ENCODE results near the gene SLX4IP.
A peak's percentile ranks its signal among the peaks of the same experiment; 100 is the strongest.

SLX4IP gene

GRCh38 chr20:10666221-10667076, 231.3 kb downstream of the SLX4IP start:
- Mint-ChIP-seq H3K27ac (peak overlapping the region; percentile 37 to 81 (median 74)), H3K4me1 (peaks cover 79% of the 10 kb centered on the region), H3K36me3 (ENCODE audit: low read depth) (peaks cover 84% of the 10 kb centered on the region), H3K27me3 (ENCODE audit: low read depth) (no peaks in the 10 kb centered on the region), H3K9me3 (no peaks in the 10 kb centered on the region), H3K4me3 (peak overlapping the region; percentile 15 to 56 (median 29))
- no peak for TF ChIP-seq CTCF (IDR thresholded peaks at IDR 0.05; ENCODE audit: unreplicated experiment in 3 of 3)

GRCh38 chr20:10667077-10667401, 231.9 kb downstream of the SLX4IP start:
- no peak for TF ChIP-seq CTCF (IDR thresholded peaks at IDR 0.05; ENCODE audit: unreplicated experiment in 3 of 3)
- Mint-ChIP-seq H3K4me3 (peak overlapping the region in 2 of 3 experiments; percentile 14 to 74), H3K4me1 (peaks cover 77% of the 10 kb centered on the region), H3K36me3 (ENCODE audit: low read depth) (peaks cover 79% of the 10 kb centered on the region), H3K27me3 (ENCODE audit: low read depth) (no peaks in the 10 kb centered on the region), H3K9me3 (no peaks in the 10 kb centered on the region), H3K27ac (peak overlapping the region; percentile 49 to 93 (median 69))

DNA sequence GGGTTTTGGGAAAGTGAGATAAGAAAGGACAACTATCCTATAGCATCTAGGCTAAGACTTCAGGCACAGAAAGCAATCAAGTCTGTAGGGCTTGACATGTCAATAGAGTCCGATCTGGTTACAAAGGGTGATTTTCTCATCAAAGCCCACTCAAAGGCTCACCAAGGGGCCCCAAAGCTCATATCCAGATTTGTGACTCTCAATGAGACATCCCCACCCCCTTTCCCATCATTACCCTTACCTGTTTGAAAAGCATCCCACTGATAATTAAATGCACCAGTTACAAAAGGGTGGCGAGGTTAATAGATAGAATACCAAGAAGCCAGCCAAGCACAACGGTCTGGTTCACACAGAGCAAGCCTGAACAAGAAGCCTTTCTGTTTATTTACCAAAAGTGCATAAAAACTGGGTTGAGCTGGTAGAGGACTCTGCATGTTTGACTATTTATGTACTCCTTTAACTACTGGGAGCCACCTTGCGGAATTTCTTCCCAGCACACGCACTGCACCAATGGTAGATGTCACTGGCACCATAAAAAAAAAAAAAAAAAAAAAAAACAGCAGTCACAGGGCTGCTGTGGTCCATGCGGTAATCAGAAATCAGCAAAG, 232.6 kb downstream of the SLX4IP start:
- Mint-ChIP-seq H3K4me3 (peak overlapping the region; percentile 37 to 74 (median 64)), H3K36me3 (ENCODE audit: low read depth) (peaks cover 78% of the 10 kb centered on the region), H3K4me1 (peaks cover 77% of the 10 kb centered on the region), H3K9me3 (no peaks in the 10 kb centered on the region), H3K27ac (peak overlapping the region; percentile 49 to 93 (median 69)), H3K27me3 (ENCODE audit: low read depth) (no peaks in the 10 kb centered on the region)
- peak in 1 of 3 experiments; percentile 17 for TF ChIP-seq CTCF (IDR thresholded peaks at IDR 0.05; ENCODE audit: unreplicated experiment in 3 of 3)

GRCh38 chr20:10668677-10669368, 233.7 kb downstream of the SLX4IP start:
- H3K27me3 Mint-ChIP-seq (ENCODE audit: low read depth): no peaks in the 10 kb centered on the region
- peaks cover 73% of the 10 kb centered on the region for H3K4me1 Mint-ChIP-seq
- H3K4me3 Mint-ChIP-seq: peak overlapping the region; percentile 69 to 80 (median 75)
- no peaks in the 10 kb centered on the region for H3K9me3 Mint-ChIP-seq
- no peak for TF ChIP-seq CTCF (IDR thresholded peaks at IDR 0.05; ENCODE audit: unreplicated experiment in 3 of 3)
- peak overlapping the region; percentile 38 to 96 (median 93) for H3K27ac Mint-ChIP-seq
- peaks cover 69% of the 10 kb centered on the region for H3K36me3 Mint-ChIP-seq (ENCODE audit: low read depth)

DNA sequence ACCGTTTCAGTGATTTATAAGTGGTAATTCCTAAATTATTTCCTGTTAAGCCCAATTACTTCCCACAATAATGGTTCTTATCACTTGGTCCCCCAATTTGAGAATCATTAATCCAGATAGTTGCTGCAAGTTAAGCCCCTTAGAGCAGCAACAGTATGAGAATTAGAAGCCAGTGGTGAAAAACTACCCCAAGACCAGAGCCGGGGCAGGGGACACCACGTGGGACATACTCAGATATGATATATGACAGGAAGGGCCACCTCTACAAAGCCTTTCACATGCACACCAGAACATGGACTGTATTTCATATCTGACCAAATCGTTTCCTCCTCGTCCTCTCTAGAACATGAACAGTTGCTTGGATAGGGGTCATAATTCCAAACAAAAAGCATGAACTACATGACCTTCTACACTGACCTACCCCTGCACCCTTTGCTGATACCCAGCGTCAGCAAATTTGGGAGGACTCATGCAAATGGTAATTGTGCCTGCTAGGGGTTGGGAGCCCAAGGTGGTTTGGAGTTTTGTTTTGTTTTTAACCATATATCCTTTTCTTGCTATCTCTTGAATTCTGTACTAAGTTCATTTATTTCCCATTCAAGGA, 234.8 kb downstream of the SLX4IP start:
- Mint-ChIP-seq H3K27me3 (ENCODE audit: low read depth) (no peaks in the 10 kb centered on the region), H3K27ac (peak overlapping the region; percentile 93 to 96 (median 95)), H3K4me3 (peak overlapping the region; percentile 86 to 91 (median 87)), H3K9me3 (no peaks in the 10 kb centered on the region), H3K36me3 (ENCODE audit: low read depth) (peaks cover 59% of the 10 kb centered on the region), H3K4me1 (peaks cover 64% of the 10 kb centered on the region)
- TF ChIP-seq CTCF (IDR thresholded peaks at IDR 0.05; ENCODE audit: unreplicated experiment in 3 of 3): no peak
